Neural progenitor cell (in vitro differentiated cells): ENCODE data around the gene KRT78. TPM values are rescaled to one million over a fixed set of nuclear protein-coding genes. Genes with fewer than 3 reads are reported as not detected.

Source experiments
- DNase-seq: peaks from one replicate; pipeline ENCODE4 v3.0.0-alpha.2; 2016; ENCODE audit warnings: low spot score
- H2AFZ ChIP-seq: fragments of 200-600 bp; sonication (generic); replicated peaks from 2 replicates; pipeline ENCODE4 v1.6.1; 2016; ENCODE audit warnings: antibody characterized with exemption
- H3F3A ChIP-seq: fragments of 200-600 bp; sonication (generic); 2 replicates; pipeline ENCODE4 v1.6.1; 2016; ENCODE audit warnings: antibody characterized with exemption, low read depth
- H3K27ac ChIP-seq: fragments of 200-600 bp; sonication (generic); 2 replicates; pipeline ENCODE4 v1.5.1; 2016; ENCODE audit warnings: mild to moderate bottlenecking
- H3K27me3 ChIP-seq: fragments of 200-600 bp; sonication (generic); 2 replicates; pipeline ENCODE4 v1.6.1; 2016; ENCODE audit warnings: mild to moderate bottlenecking, moderate library complexity
- H3K36me3 ChIP-seq: fragments of 200-600 bp; sonication (generic); 2 replicates; pipeline ENCODE4 v1.5.1; 2016
- H3K4me1 ChIP-seq: fragments of 200-600 bp; sonication (generic); 2 replicates; pipeline ENCODE4 v1.6.1; 2016; ENCODE audit warnings: mixed run types
- H3K4me2 ChIP-seq: fragments of 200-600 bp; sonication (generic); 2 replicates; pipeline ENCODE4 v1.6.1; 2016
- H3K4me3 ChIP-seq: fragments of 200-600 bp; sonication (generic); 2 replicates; pipeline ENCODE4 v1.5.1; 2016
- H3K79me2 ChIP-seq: fragments of 200-600 bp; sonication (generic); 2 replicates; pipeline ENCODE4 v1.6.1; 2016; ENCODE audit warnings: low read depth
- H3K9ac ChIP-seq: fragments of 200-600 bp; sonication (generic); 2 replicates; pipeline ENCODE4 v1.6.1; 2016
- H3K9me3 ChIP-seq: fragments of 200-600 bp; sonication (generic); 2 replicates; pipeline ENCODE4 v1.5.1; 2016; ENCODE audit warnings: low read depth
- H4K20me1 ChIP-seq: fragments of 200-600 bp; sonication (generic); 2 replicates; pipeline ENCODE4 v1.6.1; 2016; ENCODE audit warnings: low read depth
- H3K27ac Mint-ChIP-seq: 3 replicates; pipeline ENCODE4 v1.8.0; 2021; ENCODE audit warnings: mixed read lengths
- H3K27me3 Mint-ChIP-seq: 2 replicates; pipeline ENCODE4 v1.8.0; 2022; ENCODE audit warnings: low read depth, mild to moderate bottlenecking, inconsistent platforms, moderate library complexity, mixed read lengths; ENCODE audit not compliant: insufficient read depth
- H3K36me3 Mint-ChIP-seq: 3 replicates; pipeline ENCODE4 v1.8.0; 2021; ENCODE audit warnings: mixed read lengths
- H3K4me1 Mint-ChIP-seq: 3 replicates; pipeline ENCODE4 v1.8.0; 2021; ENCODE audit warnings: mixed read lengths
- H3K4me3 Mint-ChIP-seq: 3 replicates; pipeline ENCODE4 v1.8.0; 2021; ENCODE audit warnings: mild to moderate bottlenecking, moderate library complexity, mixed read lengths
- H3K9me3 Mint-ChIP-seq: 3 replicates; pipeline ENCODE4 v1.8.0; 2020; ENCODE audit warnings: mixed read lengths
- EZH2 ChIP-seq: fragments of 200-600 bp; sonication (generic); IDR thresholded peaks from 2 replicates; pipeline ENCODE4 v1.6.1; 2017; ENCODE audit warnings: antibody characterized with exemption, mild to moderate bottlenecking, moderate library complexity
- EZH2phosphoT487 ChIP-seq: fragments of 200-600 bp; sonication (generic); IDR thresholded peaks from 2 replicates; pipeline ENCODE4 v1.6.1; 2017; ENCODE audit warnings: antibody characterized with exemption
- total RNA-seq: library from RNA; depleted of rRNA; stranded (reverse); fragments of >200 nt; gene quantifications from 2 replicates; pipeline ENCODE4 v1.2.3, GENCODE V29; 2015; ENCODE audit warnings: low replicate concordance
- TF ChIP-seq, protein P1 (sequence below): fragments of 200-600 bp; sonication (generic); IDR thresholded peaks from 2 replicates; pipeline ENCODE4 v1.5.1; 2017; ENCODE audit warnings: antibody characterized with exemption, mild to moderate bottlenecking

Gene KRT78
- total RNA-seq, 1 donor from 2014 or later: not detected

DNA sequence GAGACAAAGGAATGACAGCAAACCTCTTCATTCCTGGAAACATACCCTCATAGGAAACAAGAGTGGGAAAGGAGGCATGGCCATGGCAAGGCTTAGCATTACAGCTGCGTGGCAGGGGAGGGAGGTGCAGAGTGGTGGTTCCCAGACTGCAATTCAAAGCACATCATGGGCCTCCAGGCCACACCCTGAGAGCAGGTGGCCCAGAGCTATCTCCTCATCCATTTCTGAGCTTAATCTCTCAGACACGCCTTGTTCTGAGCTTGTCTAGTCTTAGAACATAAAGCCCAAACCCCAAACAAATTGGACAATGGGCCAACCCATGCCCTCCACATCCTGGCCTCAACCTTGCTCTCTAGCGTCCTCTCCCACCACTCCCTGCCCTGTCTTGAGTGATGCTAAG lies 47.0 kb downstream of the KRT78 start:
- Histone ChIP-seq H2AFZ (no peak overlapping the region), H4K20me1 (no peaks in the 10 kb centered on the region), H3K9me3 (no peaks in the 10 kb centered on the region), H3K79me2 (no peaks in the 10 kb centered on the region), H3K27ac (no peak overlapping the region), H3K36me3 (no peaks in the 10 kb centered on the region), H3K27me3 (no peaks in the 10 kb centered on the region), H3K4me3 (no peak overlapping the region), H3K4me2 (no peak overlapping the region), H3K9ac (no peak overlapping the region), H3K4me1 (peaks cover 7% of the 10 kb centered on the region), H3F3A (no peaks in the 10 kb centered on the region)
- H3K9me3 Mint-ChIP-seq: no peaks in the 10 kb centered on the region
- no peak overlapping the region for H3K27ac Mint-ChIP-seq
- peaks cover 4% of the 10 kb centered on the region for H3K4me1 Mint-ChIP-seq
- H3K4me3 Mint-ChIP-seq: no peak overlapping the region
- H3K27me3 Mint-ChIP-seq: peaks cover 6% of the 10 kb centered on the region
- no peaks in the 10 kb centered on the region for H3K36me3 Mint-ChIP-seq
- no peak for DNase-seq
- TF ChIP-seq EZH2 (no peak), EZH2phosphoT487 (no peak)
- TF ChIP-seq, protein P1, sequence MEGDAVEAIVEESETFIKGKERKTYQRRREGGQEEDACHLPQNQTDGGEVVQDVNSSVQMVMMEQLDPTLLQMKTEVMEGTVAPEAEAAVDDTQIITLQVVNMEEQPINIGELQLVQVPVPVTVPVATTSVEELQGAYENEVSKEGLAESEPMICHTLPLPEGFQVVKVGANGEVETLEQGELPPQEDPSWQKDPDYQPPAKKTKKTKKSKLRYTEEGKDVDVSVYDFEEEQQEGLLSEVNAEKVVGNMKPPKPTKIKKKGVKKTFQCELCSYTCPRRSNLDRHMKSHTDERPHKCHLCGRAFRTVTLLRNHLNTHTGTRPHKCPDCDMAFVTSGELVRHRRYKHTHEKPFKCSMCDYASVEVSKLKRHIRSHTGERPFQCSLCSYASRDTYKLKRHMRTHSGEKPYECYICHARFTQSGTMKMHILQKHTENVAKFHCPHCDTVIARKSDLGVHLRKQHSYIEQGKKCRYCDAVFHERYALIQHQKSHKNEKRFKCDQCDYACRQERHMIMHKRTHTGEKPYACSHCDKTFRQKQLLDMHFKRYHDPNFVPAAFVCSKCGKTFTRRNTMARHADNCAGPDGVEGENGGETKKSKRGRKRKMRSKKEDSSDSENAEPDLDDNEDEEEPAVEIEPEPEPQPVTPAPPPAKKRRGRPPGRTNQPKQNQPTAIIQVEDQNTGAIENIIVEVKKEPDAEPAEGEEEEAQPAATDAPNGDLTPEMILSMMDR: no peak

DNA sequence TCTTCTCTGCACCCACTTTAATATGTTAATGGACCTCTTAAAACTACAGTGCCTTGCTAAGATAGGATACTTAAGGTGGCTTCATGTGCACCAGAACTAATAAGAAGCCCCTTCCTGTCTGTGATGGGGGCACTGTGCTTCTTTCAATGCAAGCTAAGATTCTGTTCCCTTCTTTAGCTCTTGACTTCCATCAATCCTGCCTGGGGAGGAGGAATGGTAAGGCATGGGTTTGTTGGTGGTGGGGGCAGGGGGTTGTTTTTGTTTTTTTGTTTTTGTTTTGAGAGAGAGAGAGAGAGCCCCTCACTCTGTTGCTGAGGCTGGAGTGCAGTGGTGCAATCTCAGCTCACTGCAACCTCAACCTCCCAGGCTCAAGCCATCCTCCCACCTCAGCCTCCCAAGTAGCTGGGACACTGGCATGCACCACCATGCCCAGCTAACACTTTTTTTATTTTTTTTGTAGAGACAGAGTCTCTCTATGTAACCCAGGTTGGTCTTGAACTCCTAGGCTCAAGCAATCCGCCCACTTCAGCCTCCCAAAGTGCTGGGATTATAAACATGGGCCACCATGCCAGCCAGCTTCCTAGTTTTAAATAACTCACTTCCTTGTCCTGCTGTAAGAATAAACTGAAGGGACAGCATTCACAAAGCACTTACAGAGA lies 48.4 kb downstream of the KRT78 start:
- Mint-ChIP-seq H3K4me3 (no peak overlapping the region), H3K36me3 (no peaks in the 10 kb centered on the region), H3K9me3 (no peaks in the 10 kb centered on the region), H3K27me3 (peaks cover 7% of the 10 kb centered on the region), H3K4me1 (peaks cover 2% of the 10 kb centered on the region), H3K27ac (no peak overlapping the region)
- no peaks in the 10 kb centered on the region for H4K20me1 ChIP-seq
- no peak overlapping the region for H3K4me3 ChIP-seq
- no peaks in the 10 kb centered on the region for H3K36me3 ChIP-seq
- no peak overlapping the region for H3K9ac ChIP-seq
- no peak for TF ChIP-seq EZH2phosphoT487
- TF ChIP-seq EZH2: no peak
- TF ChIP-seq, protein P1: no peak
- H3K4me2 ChIP-seq: no peak overlapping the region
- H3K79me2 ChIP-seq: no peaks in the 10 kb centered on the region
- DNase-seq: no peak
- no peaks in the 10 kb centered on the region for H3K27me3 ChIP-seq
- no peak overlapping the region for H3K27ac ChIP-seq
- no peak overlapping the region for H2AFZ ChIP-seq
- H3K9me3 ChIP-seq: no peaks in the 10 kb centered on the region
- H3F3A ChIP-seq: no peaks in the 10 kb centered on the region
- peaks cover 5% of the 10 kb centered on the region for H3K4me1 ChIP-seq

DNA sequence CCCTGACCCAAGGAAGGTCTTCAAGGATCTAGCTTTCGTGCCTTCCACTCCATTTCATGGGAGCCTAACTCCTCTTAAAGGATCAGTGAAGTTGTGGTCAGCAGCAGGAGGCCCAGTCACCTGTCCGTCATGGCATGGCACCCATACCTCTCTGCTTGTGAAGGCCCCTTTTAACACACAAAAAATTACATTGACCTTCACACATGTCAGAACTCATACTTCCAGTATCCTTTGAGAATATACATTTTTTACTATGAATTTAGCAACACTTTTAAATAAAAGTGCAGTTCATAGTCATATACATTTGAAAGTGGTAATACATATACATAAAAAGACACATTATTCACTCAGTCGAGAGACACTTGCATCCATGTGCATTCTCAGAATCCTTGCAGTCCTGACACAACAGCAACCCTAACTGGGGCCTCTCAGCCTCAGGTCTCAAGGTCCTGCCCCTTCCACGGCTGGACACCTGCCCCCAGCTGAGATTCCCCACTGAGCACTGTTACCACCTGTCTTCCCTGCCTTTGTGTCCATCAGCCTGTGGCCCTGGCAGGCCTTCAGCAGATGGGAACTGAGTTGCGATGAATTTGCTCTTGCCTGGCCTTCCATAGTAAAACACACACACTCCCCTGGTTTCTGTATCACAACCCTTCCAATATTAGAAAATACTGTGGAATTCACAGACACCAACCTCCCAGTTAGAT lies 49.1 kb downstream of the KRT78 start:
- no peak overlapping the region for H3K27ac ChIP-seq
- H3F3A ChIP-seq: no peaks in the 10 kb centered on the region
- no peaks in the 10 kb centered on the region for H4K20me1 ChIP-seq
- no peak overlapping the region for H3K9ac ChIP-seq
- no peak overlapping the region for H3K4me2 ChIP-seq
- no peaks in the 10 kb centered on the region for H3K27me3 ChIP-seq
- H3K9me3 Mint-ChIP-seq: no peaks in the 10 kb centered on the region
- no peak for DNase-seq
- no peak overlapping the region for H3K4me3 ChIP-seq
- no peak overlapping the region for H3K4me3 Mint-ChIP-seq
- H3K79me2 ChIP-seq: no peaks in the 10 kb centered on the region
- peaks cover 9% of the 10 kb centered on the region for H3K27me3 Mint-ChIP-seq
- H3K36me3 Mint-ChIP-seq: no peaks in the 10 kb centered on the region
- H2AFZ ChIP-seq: no peak overlapping the region
- H3K36me3 ChIP-seq: no peaks in the 10 kb centered on the region
- no peaks in the 10 kb centered on the region for H3K4me1 Mint-ChIP-seq
- H3K27ac Mint-ChIP-seq: no peak overlapping the region
- no peaks in the 10 kb centered on the region for H3K4me1 ChIP-seq
- TF ChIP-seq EZH2 (no peak), EZH2phosphoT487 (no peak)
- TF ChIP-seq, protein P1: no peak
- no peaks in the 10 kb centered on the region for H3K9me3 ChIP-seq
